ENCODE data around the gene C14orf119.

Gene C14orf119

GRCh38 chr14:23077962-23078361, 17.3 kb upstream of the C14orf119 start:
- H3K4me3 ChIP-seq (replicated peaks; ENCODE audit: low read depth, low read length) = no peak overlapping the region
- TF ChIP-seq, protein P1, sequence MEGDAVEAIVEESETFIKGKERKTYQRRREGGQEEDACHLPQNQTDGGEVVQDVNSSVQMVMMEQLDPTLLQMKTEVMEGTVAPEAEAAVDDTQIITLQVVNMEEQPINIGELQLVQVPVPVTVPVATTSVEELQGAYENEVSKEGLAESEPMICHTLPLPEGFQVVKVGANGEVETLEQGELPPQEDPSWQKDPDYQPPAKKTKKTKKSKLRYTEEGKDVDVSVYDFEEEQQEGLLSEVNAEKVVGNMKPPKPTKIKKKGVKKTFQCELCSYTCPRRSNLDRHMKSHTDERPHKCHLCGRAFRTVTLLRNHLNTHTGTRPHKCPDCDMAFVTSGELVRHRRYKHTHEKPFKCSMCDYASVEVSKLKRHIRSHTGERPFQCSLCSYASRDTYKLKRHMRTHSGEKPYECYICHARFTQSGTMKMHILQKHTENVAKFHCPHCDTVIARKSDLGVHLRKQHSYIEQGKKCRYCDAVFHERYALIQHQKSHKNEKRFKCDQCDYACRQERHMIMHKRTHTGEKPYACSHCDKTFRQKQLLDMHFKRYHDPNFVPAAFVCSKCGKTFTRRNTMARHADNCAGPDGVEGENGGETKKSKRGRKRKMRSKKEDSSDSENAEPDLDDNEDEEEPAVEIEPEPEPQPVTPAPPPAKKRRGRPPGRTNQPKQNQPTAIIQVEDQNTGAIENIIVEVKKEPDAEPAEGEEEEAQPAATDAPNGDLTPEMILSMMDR (IDR thresholded peaks at IDR 0.05; ENCODE audit: low read depth, low read length, missing control alignments) = no peak
- DNase-seq (ENCODE audit: extremely low read depth, low read depth) = no peak

DNA sequence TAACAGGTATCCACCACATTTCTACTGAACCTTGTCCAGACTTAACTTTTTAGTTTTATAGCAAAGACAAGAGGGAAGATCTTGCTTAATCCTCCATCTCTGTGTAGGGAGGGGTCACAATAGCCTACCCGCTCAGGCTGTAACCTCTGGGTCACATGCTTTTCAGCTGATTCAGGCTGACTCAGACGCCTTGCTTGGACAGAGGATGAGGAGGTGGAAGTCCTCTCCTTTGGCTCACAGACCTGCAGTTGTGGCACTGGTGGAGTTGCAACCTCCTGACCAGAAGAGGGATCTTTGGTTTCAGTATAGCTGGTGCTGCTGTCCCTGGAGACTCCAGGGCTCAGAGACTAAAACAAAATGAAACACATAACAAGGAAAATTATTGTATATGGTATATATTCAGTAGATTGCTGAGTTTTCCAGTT, 16.6 kb upstream of the C14orf119 start:
- TF ChIP-seq, protein P1 (IDR thresholded peaks at IDR 0.05; ENCODE audit: low read depth, low read length, missing control alignments) = no peak

GRCh38 chr14:23079716-23080115, 15.6 kb upstream of the C14orf119 start:
- H3K4me3 ChIP-seq (replicated peaks; ENCODE audit: low read depth, low read length) = no peak overlapping the region
- no peak for DNase-seq (ENCODE audit: extremely low read depth, low read depth)
- TF ChIP-seq, protein P1 (IDR thresholded peaks at IDR 0.05; ENCODE audit: low read depth, low read length, missing control alignments) = no peak

More for the DNA sequence above, 16.6 kb upstream of the C14orf119 start:
- DNase-seq (ENCODE audit: extremely low read depth, low read depth) = no peak
- H3K4me3 ChIP-seq (replicated peaks; ENCODE audit: low read depth, low read length) = no peak overlapping the region

DNA sequence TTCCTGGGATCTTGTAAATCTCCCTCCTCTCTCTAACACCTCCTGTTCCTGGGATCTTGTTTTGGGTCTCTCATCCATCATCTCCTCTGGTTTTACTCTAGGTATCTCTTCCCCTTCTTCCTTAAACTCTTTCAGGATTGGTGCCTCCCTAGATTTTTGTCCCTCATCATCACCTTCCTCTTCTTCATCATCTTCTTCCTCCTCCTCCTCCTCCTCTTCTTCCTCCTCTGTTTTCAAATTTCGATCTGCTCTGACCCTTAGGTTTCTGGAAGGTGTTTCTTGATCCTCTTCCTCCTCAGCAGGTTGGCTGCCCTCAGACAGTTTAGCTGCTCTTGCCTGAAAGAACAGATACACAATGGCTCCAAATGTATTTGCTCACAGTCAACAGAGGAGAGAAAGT, 14.8 kb upstream of the C14orf119 start:
- DNase-seq (ENCODE audit: extremely low read depth, low read depth) = no peak
- no peak overlapping the region for H3K4me3 ChIP-seq (replicated peaks; ENCODE audit: low read depth, low read length)
- TF ChIP-seq, protein P1 (IDR thresholded peaks at IDR 0.05; ENCODE audit: low read depth, low read length, missing control alignments) = no peak

GRCh38 chr14:23085458-23085857, 9.8 kb upstream of the C14orf119 start:
- TF ChIP-seq, protein P1 (IDR thresholded peaks at IDR 0.05; ENCODE audit: low read depth, low read length, missing control alignments) = no peak
- DNase-seq (ENCODE audit: extremely low read depth, low read depth) = no peak
- no peak overlapping the region for H3K4me3 ChIP-seq (replicated peaks; ENCODE audit: low read depth, low read length)

GRCh38 chr14:23086565-23086964, 8.7 kb upstream of the C14orf119 start:
- no peak overlapping the region for H3K4me3 ChIP-seq (replicated peaks; ENCODE audit: low read depth, low read length)
- DNase-seq (ENCODE audit: extremely low read depth, low read depth) = no peak
- TF ChIP-seq, protein P1 (IDR thresholded peaks at IDR 0.05; ENCODE audit: low read depth, low read length, missing control alignments) = no peak
